Stimulated activated CD4-positive, alpha-beta T cell treated with anti-CD3 and anti-CD28 coated beads, Interleukin-4, amount 100 ng/mL, for 48 hours (primary cell): ENCODE results near the gene SLBP.
"Not testable (repeated sequence)": the region's sequence is repeated elsewhere in the genome, so short reads cannot be mapped to it uniquely, and the experiment has no call there.

Experiments
- DNase-seq, 2 donors: peaks; one replicate each; pipeline ENCODE4 v3.0.0-alpha.2; 2020; ENCODE audit warnings: low read depth in 2 of 2

The SLBP gene

GRCh38 chr4:1676605-1677525 is 35.3 kb downstream of the SLBP start:
- no peak for DNase-seq

GRCh38 chr4:1675802-1676137 is 36.3 kb downstream of the SLBP start:
- no peak for DNase-seq

GRCh38 chr4:1675136-1675801 is 36.9 kb downstream of the SLBP start:
- DNase-seq: no peak

- DNase-seq: no peak
These were observed 37.4 kb downstream of the SLBP start for GRCh38 chr4:1674682-1675081.

GRCh38 chr4:1673671-1674070 is 38.4 kb downstream of the SLBP start:
- no peak for DNase-seq

- not testable (repeated sequence) for DNase-seq
These were observed 41.1 kb downstream of the SLBP start for GRCh38 chr4:1671011-1671410.

GRCh38 chr4:1670279-1670678 is 41.8 kb downstream of the SLBP start:
- no peak for DNase-seq

- DNase-seq: no peak
These were observed 42.3 kb downstream of the SLBP start for GRCh38 chr4:1669850-1670249.

GRCh38 chr4:1669270-1669669 is 42.8 kb downstream of the SLBP start:
- no peak for DNase-seq

GRCh38 chr4:1668488-1668840 is 43.7 kb downstream of the SLBP start:
- no peak for DNase-seq

- no peak for DNase-seq
These were observed 44.8 kb downstream of the SLBP start for GRCh38 chr4:1667273-1667672.

- no peak for DNase-seq
These were observed 45.7 kb downstream of the SLBP start for GRCh38 chr4:1666391-1666790.

GRCh38 chr4:1664141-1664540 is 48.0 kb downstream of the SLBP start:
- no peak for DNase-seq

GRCh38 chr4:1663549-1663948 is 48.6 kb downstream of the SLBP start:
- DNase-seq: no peak

- no peak for DNase-seq
These were observed 50.4 kb downstream of the SLBP start for GRCh38 chr4:1661695-1662094.

GRCh38 chr4:1660948-1661677 is 51.0 kb downstream of the SLBP start:
- no peak for DNase-seq

- no peak for DNase-seq
These were observed 52.7 kb downstream of the SLBP start for GRCh38 chr4:1659104-1660043.

GRCh38 chr4:1658581-1658980 is 53.5 kb downstream of the SLBP start:
- DNase-seq: no peak

GRCh38 chr4:1658146-1658545 is 54.0 kb downstream of the SLBP start:
- DNase-seq: no peak

GRCh38 chr4:1656986-1657385 is 55.1 kb downstream of the SLBP start:
- DNase-seq: no peak

GRCh38 chr4:1656132-1656531 is 56.0 kb downstream of the SLBP start:
- no peak for DNase-seq

- DNase-seq: no peak
These were observed 56.4 kb downstream of the SLBP start for GRCh38 chr4:1655676-1656075.
